ELF-1 (cell line): ENCODE data around the gene MRPL48.

Experiments
- DNase-seq: peaks from one replicate; pipeline ENCODE4 v3.0.0-alpha.2; 2016; ENCODE audit warnings: low read depth, low spot score

Gene MRPL48

DNA sequence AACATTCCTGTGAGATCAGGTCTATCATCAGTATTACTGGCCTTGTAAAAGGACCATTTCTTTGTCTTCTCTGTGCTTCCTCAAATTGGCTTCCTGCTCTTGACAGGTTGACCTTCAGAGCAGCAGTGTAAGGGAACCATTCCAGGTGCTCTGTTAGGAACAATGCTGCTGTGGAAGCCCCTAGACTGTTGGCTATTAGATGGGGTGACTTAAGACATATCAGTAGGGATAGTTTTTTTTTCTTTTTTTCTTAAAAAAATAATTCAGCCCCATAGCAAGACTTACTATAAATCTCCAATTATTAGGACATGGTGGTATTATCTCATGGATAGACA is 51.4 kb downstream of the MRPL48 start:
- no peak for DNase-seq

DNA sequence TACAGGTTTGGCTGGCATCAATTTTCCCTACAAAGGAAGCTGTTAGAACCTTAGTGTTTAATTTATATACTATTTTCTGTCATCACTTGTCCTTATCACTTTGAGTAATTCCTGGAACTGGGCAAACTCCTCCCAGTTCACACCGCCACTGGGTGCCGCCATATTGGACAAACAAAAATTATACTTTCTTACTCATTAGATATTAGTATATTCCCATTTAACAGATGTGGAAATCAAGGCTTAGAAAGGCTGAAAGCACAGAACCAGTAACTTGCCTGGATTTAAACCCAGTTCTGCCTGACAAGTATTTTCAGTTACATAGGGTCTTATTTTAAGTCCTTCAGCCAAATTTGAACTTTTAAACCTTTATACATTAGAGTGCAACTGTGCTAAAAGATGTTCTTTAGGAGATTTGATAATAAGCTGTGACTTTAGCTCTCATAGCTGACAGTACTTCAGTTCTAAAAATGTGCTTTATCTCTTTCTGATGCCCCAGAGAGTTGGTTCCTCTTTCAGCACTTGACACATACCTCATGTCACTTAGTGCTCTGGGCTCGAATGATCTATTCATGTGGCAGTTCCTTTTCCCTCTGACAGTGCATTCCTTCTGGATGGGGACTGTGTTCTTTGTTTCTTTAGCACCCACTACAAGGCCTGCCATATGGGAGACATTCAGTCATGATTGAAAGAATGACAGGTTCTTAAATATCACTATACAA is 63.5 kb downstream of the MRPL48 start:
- no peak for DNase-seq

DNA sequence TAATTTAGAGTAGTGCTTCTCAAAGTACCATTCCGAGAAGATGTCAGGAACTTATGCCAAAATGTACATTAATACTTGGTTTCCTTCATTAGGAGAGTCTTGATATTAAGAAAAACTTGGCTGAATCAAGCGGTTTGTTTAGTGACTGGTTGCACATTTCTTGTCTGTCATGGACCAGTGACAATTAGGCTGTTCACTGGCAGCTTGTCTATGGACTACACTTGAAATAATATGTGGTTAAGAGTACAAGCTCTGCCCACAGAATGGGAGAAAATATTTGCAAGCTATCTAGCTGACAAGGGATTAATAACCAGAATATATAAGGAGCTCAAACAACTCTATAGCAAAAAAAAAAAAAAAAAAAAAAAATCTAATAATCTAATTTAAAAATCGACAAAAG is 64.4 kb downstream of the MRPL48 start:
- DNase-seq: no peak

DNA sequence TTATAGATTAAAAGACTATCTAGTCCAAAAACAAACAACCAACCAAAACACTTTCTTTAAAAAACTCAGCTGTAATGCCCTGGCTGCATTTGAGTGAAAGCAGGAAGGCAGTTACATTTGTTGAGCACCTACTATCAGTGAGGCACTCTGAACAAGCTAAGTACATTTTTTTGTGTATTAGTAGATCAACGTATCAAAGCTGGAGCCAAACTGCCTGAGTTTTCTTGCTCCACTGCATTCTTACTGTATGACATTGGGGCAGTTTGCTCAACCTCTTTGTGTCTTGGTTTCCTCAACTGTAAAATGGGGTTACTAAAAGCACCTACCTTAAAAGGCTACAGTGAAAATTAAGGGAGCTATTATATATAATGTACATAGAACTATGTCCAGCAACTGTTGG is 67.0 kb downstream of the MRPL48 start:
- DNase-seq: no peak

DNA sequence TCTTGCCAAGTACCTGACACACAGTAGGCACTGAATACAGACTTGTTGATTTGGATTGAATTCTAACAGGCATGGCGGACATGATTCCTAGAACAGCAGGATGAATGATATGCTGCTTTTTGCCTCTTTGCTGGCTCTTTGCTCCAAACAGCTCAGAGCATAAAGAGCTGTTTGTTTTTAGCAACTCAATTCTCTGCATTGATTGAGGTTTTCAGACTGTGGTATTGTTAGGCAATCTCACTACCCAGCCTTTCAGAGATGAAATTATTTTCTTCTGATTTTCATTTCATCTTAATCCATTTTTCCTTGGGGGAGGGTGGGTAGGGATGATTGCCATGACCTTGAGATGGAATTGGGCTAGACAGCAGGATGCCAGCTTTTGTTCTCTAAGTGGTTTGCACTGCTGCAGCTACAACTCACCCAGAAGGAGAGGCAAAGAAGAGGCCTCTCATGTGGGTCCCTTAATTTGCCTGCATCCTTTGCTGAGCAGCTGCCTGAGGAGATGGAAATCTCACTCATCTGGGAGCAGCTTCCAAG is 68.4 kb downstream of the MRPL48 start:
- DNase-seq: no peak

DNA sequence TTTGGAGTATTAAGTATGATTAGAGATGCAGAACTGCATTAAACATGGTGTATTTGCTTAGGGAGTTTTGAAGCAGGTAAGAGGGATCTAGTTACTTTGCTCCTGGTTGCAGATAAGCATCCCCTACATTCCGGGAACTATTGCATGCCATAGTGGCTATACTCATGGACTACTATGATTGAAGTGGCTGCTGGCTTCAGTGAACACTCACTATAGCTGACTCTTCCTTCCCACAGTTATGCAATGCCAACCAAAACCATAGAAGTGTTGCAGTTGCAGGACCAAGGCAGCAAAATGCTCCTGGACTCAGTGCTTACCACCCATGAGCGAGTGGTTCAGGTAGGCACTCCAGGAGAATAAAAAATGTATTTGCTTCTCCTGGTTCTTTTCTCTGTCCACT is 72.0 kb downstream of the MRPL48 start:
- no peak for DNase-seq

DNA sequence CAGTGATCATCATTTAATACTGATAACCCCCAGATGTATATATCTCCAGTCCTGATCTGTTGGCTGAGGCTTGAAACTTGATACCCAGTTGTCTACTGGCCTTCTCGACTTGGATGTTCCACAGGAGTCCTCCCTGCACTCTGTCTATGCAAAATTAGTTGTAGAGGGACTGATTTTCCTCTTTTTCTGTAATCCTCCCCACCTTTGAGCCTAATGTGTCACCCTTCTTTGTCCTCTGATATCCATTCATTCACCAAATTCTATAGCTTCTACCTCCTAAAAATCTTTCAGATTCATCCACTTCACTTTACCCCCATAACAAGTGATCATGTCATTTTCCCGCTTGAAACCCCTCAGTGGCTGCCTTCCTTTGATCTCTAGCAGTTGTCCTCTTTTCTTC is 72.5 kb downstream of the MRPL48 start:
- DNase-seq: no peak

DNA sequence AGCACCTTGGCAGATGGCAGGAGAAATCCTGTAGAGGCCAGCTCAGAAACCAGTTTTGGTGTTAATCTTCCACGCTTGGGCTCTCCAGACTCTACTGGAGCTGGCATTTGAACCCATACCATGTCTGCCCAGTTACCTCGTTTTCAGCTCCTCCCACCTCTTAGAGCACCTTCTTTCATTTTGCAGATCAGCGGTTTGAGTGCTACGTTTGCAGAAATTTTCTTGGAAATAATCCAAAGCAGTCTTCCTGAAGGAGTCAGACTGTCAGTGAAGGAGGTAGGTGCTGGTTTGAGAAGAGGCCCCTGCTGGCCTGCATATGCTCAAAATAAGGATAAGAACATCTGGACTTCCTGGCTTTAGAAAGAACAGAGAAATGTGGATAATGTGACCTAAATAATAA is 75.3 kb downstream of the MRPL48 start:
- no peak for DNase-seq

DNA sequence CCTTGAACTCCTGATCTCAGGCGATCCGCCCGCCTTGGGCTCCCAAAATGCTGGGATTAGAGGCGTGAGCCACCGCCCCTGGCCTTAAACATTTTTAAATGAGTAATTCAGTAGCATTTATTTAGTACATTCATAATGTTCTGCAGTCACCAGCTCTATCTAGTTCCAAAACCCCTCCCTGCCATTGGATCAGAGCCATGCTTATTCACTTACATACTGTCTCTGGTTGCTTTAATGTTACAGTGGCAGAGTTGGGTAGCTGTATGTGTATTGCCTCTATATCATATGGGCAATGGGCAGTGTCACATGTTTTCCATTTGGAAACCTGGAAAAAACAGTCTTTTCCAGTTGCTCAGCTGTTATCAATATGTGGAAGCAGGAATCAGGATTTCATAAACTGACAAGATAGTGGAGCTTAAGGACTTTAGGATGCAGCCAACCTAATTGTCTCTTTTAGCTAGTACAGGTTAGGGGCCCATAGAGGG is 78.5 kb downstream of the MRPL48 start:
- DNase-seq: no peak

DNA sequence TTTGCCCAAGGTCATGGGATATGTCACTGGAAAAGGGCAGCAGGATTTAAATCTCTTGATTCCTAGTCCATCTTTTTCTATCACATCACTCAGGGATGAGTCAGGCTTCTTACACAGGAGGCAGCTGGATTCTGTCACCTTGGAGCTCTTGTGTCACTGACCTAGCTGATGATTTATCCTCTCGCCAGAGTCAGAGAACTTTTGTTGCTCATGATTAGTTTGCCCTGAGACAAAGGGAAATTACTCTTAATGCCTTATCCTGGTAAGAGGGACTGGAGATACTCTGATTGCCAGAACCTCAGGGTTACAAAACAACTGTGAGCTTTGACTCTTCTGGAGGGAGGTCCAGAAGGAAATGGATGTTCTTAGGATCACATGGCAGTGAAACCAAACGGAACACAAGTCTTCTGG is 78.9 kb downstream of the MRPL48 start:
- peak; percentile 24 for DNase-seq

DNA sequence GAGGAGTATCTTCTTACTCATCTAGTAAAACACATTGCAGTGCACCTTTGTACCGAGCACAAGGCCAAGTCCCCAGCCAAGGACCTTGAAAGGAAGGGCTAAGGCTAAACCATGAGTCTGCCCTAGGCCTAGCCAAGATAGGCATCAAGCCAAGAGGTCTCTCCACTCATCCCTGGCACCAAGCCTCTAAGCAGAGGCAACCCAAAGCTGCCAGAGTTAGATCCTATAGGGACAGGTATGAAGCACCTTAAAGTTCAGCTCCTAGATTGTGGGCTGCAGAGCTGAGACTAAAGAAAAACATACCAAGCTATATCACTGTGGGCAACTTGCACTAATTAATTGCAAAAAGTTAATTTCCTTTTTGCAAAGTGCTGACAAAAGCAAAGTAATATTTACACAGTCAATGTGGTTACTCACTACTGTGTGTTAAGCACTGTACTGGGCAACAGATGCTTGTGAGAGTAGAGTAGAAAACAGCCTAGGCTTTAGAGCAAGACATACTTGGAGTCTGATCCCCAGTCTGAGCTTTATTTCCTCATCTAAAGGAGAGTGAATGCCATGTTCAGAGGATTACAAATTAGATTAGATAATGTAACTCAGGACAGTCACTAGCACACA is 81.8 kb downstream of the MRPL48 start:
- no peak for DNase-seq

DNA sequence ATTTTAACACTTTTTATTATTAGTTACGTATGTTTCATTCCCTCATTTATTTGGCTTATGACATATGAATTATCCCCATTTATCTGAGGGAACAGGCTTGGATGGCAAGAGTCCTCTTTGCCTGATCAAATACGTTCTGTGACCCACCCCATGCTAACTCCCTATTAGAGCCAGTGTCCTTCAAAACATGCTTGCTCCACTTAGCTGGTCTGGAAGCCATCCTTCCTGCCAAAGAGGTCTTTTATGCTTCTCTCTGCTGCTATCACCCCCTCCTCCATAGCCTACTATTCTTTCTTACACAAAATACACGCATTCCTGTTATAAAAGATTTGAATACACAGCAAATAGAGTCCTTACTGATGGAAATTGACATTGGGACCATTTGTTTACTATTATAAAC is 82.6 kb downstream of the MRPL48 start:
- no peak for DNase-seq

DNA sequence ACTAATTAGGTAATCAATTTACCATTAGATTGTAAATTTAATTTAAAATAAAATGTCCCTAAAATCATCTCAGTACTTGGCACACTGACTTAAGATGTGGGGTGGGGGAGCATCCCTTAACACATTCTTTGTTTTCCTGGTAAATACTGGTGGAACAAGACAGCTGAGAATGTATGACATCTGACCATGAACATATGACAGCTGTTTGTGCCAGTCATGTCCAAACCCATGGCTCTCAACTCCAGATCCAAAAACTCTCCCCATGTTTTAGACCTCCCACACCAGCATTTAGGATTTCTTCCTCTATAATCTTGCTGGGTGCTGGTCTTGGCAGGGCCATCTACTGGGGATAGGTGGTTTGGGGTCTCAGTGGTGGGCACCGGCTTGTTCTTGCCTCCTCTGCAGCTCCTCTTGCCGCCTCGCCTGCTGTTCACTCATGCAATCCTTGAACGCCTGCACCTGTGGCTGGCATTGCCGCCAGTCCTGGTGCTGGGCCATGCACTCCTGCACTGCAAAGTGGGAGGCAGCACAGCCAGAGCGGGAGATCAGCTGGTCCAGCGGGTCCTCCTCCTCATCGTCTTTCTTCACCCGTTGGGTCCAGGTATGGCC is 85.2 kb downstream of the MRPL48 start:
- DNase-seq: no peak

DNA sequence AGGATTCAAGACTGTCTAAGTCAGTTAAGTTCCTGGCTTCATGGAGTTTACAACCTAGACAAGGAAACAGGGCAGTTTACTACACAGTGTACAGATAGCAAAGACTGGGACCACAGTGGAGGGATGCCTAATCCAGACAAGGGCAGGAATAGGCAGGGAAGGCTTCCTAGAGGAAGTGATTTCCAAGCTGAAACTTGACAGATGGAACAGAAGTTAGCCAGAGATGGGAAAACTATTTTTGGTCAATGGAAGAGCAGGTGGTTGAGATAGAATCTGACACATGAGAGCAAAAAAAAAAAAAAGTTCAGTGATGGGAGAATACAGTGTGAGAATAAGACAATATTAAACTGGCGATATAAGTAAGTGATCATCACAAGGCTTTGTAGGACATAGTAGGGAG is 87.7 kb downstream of the MRPL48 start:
- DNase-seq: no peak

DNA sequence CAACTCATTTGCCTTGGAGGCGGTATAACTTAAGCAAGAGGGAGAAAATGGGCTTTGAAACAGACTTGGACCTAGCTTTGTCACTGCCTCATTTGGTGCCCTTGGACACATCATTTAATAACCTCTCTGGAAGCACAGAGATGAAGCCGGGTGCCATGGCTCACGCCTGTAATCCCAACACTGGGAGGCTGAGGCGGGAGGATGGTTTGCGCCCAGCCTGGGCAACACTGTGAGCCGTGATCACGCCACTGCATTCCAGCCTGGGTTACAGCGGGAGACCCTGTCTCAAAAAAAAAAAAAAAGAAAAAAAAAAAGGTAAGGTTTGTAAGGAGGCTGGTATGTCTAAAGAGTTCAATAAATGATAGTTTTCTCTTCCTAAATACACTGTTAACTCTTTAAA is 88.2 kb downstream of the MRPL48 start:
- DNase-seq: peak; percentile 39

DNA sequence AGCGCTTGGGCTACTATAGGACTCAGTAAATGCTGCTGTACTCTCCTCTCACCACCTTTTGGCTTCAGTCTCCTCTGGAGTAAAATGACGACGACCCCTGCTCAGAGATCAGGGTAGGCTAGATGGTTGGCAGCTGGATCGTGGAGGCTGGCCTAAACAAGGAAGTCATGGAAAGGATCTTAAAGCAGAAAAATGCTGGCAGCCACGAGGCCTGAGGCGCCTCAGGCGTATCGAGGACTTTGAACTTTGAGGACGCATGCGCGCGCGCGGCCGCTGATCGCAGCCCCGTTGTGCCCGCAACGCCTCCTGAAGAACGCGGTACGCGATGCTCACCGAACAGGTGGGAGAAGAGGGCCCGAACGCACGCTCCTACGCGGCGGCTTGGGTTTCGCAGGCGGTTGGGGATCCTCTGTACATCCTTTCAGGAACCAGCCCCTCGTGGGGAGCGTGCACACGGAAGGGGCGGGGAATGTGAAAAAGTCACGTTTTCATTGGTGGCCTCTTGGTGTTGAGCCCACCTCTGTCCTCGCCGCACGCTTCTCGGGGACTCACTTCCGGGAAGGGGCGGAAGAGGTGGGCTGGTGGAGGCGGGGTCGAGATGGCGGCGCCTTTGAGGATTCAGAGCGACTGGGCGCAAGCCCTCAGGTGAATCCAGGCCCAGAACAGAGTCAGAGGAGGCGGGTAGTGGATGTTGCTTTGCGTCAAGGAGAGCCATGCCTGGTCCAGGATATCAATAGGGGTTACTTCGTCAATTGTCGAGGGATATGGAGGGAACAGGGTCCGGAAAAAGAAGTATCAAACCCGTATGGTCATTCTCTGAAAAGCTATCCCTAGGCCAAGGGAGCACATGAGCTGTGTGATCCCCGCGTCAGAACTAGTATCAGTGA is 89.0 kb downstream of the MRPL48 start, which contains the start of the genes COA4 and PAAF1:
Gene COA4, minus strand, starts transcription at position 423 of the 887 bp plus-strand sequence. CDS start 3,468 bp downstream, outside the sequence.
Gene PAAF1, plus strand, starts transcription at position 576 of the 887 bp plus-strand sequence. Its CDS starts 23 bp downstream, at position 599.
- peak; percentile 99 for DNase-seq

DNA sequence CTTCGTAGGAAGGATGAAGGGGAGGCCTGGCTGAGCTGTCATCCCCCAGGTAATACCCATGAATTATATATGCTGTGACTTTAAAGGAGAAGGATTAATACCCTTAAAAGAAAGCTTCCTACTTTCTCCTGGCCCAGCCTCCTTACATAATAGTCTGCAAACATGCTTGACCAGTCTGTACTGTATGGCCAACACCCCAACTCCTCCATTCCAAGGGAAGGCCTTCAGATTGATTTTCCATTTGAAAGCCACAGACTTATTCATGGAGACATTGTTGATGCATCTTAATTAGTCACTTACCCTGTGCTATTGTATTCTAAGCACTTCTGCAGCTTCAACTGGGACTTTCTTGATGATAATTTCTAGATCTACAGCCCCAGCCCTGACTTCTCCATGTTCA is 91.1 kb downstream of the MRPL48 start:
- DNase-seq: no peak

DNA sequence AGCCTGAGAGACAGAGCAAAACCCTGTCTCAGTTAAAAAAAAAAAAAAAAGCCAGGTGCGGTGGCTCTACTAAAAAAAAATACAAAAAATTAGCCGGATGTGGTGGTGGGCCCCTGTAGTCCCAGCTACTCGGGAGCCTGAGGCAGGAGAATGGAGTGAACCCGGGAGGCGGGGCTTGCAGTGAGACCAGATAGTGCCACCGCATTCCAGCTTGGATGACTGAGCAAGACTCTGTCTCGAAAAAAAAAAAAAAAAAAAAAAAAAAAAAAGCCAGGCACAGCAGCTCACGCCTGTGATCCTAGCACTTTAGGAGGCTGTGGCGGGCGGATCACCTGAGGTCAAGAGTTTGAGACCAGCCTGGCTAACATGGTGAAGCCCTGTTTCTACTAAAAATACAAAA is 92.8 kb downstream of the MRPL48 start:
- DNase-seq: peak; percentile 93

DNA sequence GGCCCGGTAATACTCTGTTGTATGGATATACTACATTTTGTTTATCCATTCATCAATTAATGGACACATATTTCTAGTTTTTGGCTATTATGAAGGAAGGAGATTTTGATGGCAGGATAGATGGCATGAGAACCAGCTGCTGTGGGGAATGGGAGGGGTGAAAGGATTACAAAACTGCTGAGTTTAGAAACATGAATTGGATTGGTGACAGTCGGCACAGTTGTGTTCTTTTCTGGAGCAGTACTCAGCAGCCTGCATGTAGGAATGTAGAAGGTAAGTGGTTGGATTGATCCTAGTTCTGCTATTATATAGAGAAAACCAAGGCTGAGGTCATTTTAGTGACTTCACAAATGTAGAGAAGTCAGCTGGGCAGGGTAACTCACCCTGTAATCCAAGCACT is 96.2 kb downstream of the MRPL48 start:
- DNase-seq: no peak

DNA sequence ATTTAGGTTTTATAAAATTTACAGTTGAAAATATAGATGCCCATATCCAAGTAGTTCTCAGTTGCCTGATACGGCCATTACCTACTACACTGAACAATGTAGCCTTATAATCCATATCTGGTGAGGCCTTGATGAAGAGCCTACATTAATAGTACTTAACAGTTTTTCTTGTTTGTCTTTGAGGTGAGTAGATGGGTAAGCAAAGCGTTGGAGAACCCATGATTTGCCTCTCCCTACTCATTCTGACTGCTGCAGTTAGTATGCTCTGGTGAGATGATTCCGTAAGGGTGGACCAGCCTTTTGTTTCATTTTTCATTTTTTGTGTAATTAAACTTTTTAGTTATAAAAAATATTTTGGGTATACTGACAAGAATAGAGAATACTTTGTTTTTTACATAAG is 100.6 kb downstream of the MRPL48 start:
- no peak for DNase-seq

DNA sequence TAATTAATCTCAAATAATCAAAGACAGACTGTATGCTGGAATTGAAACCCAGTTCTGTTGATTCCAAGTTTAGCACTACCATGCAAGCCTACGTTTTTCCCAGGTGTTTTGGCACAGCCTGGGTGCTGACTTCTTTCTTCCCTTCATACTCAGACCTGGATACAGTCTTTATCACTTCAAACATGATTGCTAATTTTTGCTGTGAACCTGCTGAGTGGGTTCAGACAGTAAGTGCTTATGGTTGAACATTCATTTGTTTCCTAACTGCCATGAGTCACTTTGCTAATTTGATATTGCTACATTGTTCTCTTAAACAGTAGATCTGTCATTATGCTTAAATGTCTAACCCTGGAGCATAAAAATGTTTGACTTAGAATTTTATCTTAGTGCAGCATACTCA is 101.3 kb downstream of the MRPL48 start:
- no peak for DNase-seq

DNA sequence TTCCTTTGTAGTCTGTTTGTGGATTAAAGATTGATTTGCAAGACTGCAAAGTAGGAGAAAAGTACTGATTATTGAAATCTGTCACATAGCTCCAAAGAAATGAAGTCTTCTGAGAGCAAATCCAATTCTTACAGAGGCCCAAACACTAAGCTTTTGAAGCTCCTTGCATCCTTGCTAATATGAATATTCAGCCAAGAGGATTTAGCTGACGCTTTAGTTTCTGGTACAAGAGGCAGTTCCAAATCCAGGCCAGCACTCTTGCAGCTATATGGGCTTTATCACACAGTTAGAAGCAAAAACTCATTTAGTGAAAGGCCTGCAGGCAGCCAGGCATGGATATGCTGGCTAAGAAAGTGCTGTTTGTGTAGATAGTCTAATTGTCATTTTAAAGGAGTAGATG is 101.9 kb downstream of the MRPL48 start:
- DNase-seq: no peak
